ENCODE measurements around the gene DPY19L1. TPM values are rescaled to one million over a fixed set of nuclear protein-coding genes. Genes with fewer than 3 reads are reported as not detected.
"Not testable (repeated sequence)": the region's sequence is repeated elsewhere in the genome, so short reads cannot be mapped to it uniquely, and the experiment has no call there.

Gene DPY19L1
- total RNA-seq, 4 donors from 2014 or later, result 11.7 to 22.9 (median 17.2) TPM

DNA sequence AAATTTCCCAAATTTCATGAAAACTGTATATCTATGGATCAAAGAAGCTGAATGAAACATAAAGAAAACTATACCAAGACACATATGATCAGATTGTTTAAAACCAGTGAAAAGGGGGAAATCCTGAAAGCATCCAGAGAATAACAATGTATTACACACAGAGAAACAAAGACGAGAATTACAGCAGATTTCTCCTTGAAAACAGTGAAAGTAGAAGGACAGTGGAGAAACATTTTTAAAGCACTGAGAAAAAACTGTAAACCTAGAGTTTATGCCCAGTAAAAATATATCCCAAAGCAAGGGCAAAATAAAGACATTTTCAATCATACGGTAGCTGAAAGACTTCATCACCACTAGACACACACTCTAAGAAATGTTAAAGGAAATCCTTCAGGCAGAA, 121.0 kb downstream of the DPY19L1 start:
- no peak for ATAC-seq
- H3K4me1 ChIP-seq, result no peaks in the 10 kb centered on the region
- no peaks in the 10 kb centered on the region for H3K27me3 ChIP-seq
- no peak overlapping the region for H3K27ac ChIP-seq
- H3K9me3 ChIP-seq, result peaks cover 0 to 20% (median 0%) of the 10 kb centered on the region in 3 donors
- 96 to 100% methylated on average over 2 of the region's 2 CpGs for WGBS, 2 donors (ENCODE audit: low coverage in 1 of 2)
- H3K36me3 ChIP-seq, result no peaks in the 10 kb centered on the region
- no peak for TF ChIP-seq POLR2A (IDR thresholded peaks at IDR 0.05)
- TF ChIP-seq POLR2AphosphoS5 (IDR thresholded peaks at IDR 0.05), result no peak
- TF ChIP-seq EP300 (IDR thresholded peaks at IDR 0.05), result no peak
- TF ChIP-seq, protein P1, sequence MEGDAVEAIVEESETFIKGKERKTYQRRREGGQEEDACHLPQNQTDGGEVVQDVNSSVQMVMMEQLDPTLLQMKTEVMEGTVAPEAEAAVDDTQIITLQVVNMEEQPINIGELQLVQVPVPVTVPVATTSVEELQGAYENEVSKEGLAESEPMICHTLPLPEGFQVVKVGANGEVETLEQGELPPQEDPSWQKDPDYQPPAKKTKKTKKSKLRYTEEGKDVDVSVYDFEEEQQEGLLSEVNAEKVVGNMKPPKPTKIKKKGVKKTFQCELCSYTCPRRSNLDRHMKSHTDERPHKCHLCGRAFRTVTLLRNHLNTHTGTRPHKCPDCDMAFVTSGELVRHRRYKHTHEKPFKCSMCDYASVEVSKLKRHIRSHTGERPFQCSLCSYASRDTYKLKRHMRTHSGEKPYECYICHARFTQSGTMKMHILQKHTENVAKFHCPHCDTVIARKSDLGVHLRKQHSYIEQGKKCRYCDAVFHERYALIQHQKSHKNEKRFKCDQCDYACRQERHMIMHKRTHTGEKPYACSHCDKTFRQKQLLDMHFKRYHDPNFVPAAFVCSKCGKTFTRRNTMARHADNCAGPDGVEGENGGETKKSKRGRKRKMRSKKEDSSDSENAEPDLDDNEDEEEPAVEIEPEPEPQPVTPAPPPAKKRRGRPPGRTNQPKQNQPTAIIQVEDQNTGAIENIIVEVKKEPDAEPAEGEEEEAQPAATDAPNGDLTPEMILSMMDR (IDR thresholded peaks at IDR 0.05), result no peak
- H3K4me3 ChIP-seq, result no peak overlapping the region

DNA sequence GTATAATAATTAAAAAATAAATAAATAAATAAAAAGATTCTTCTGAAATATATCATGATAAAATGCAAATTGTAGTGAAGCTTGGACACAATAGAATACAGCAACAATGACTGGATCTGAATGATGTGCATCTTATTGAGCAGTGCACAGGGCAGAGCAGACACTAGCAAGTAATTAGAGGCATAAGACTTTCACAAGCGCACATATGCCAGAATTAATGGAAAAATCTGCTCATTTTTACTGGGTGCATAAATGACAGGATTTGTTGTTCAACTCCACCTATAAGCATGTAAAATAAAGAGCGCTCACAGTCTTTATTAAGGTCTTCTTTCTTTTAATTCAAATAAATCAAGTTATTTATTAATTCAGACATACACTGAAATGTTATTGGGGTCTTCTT, 125.0 kb downstream of the DPY19L1 start:
- Histone ChIP-seq H3K36me3 (no peaks in the 10 kb centered on the region), H3K4me3 (no peak overlapping the region), H3K4me1 (no peaks in the 10 kb centered on the region), H3K27me3 (no peaks in the 10 kb centered on the region), H3K9me3 (peaks cover 0 to 20% (median 0%) of the 10 kb centered on the region in 3 donors), H3K27ac (no peak overlapping the region)
- ATAC-seq, result no peak
- WGBS, 2 donors (ENCODE audit: low coverage in 1 of 2), result 93 to 94% methylated on average over 2 of the region's 2 CpGs
- TF ChIP-seq POLR2AphosphoS5 (IDR thresholded peaks at IDR 0.05) (no peak), POLR2A (IDR thresholded peaks at IDR 0.05) (no peak), EP300 (IDR thresholded peaks at IDR 0.05) (no peak)
- TF ChIP-seq, protein P1 (IDR thresholded peaks at IDR 0.05), result no peak

DNA sequence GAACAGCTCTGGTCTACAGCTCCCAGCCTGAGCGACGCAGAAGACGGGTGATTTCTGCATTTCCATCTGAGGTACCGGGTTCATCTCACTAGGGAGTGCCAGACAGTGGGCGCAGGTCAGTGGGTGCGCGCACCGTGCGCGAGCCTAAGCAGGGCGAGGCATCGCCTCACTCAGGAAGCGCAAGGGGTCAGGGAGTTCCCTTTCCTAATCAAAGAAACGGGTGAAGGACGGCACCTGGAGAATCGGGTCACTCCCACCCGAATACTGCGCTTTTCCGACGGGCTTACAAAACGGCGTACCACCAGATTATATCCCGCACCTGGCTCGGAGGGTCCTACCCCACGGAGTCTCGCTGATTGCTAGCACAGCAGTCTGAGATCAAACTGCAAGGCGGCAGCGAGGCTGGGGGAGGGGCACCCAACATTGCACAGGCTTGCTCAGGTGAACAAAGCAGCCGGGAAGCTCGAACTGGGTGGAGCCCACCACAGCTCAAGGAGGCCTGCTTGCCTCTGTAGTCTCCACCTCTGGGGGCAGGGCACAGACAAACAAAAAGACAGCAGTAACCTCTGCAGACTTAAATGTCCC, 130.9 kb downstream of the DPY19L1 start:
- H3K4me1 ChIP-seq, H3K27ac ChIP-seq, H3K27me3 ChIP-seq, H3K4me3 ChIP-seq, ATAC-seq, H3K36me3 ChIP-seq, H3K9me3 ChIP-seq: not testable (repeated sequence)
- WGBS, 2 donors (ENCODE audit: low coverage in 1 of 2), result 33 to 55% methylated on average over 3 to 19 of the region's 30 CpGs

DNA sequence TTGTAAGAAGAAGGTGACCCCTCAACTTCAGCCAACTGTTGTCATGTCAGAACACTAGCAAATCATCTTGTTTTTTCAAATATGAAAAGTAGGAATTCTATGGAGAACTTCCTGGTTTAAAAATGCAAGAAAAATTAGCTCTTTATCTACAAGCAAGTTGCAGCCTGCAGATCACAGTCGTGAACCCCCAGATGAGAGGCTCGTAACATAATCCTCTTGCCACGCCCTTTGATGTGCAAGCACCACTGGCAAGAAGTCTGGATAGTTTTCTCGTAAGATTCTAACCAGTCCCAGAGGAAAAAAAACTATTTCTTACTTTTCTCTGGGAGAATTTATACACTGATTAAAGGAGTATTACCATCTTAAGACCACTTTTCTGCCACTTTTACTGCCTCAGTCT, 132.3 kb downstream of the DPY19L1 start:
- no peaks in the 10 kb centered on the region for H3K4me1 ChIP-seq
- H3K27ac ChIP-seq, result no peak overlapping the region
- peaks cover 8% of the 10 kb centered on the region for H3K27me3 ChIP-seq
- WGBS, 2 donors (ENCODE audit: low coverage in 1 of 2), result 44% methylated on average over 4 of the region's 4 CpGs; no CpG with 5 or more reads in 1 of the 2 donors
- no peak overlapping the region for H3K4me3 ChIP-seq
- no peak for TF ChIP-seq POLR2A (IDR thresholded peaks at IDR 0.05)
- TF ChIP-seq, protein P1 (IDR thresholded peaks at IDR 0.05), result no peak
- TF ChIP-seq EP300 (IDR thresholded peaks at IDR 0.05), result no peak
- no peak for TF ChIP-seq POLR2AphosphoS5 (IDR thresholded peaks at IDR 0.05)
- ATAC-seq, result no peak
- no peaks in the 10 kb centered on the region for H3K9me3 ChIP-seq
- no peaks in the 10 kb centered on the region for H3K36me3 ChIP-seq

DNA sequence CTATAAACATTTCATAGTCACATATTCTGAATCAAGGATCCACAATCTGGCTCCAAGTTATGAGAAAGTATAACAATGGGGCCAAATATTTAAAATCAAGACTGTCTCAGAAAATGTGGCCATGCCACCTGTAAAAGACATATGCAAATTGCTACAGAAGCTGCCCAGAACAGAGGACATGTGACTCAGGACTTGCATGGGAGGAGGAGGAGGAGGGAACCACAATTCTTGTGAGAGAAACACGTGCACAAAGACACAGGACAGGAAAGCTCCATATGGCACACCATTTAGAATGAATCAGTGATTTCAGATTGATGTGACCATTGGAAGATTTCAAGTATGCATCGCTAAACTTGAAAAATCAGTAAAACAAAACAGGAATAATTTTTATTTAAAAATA, 133.4 kb downstream of the DPY19L1 start:
- not testable (repeated sequence) for ATAC-seq

DNA sequence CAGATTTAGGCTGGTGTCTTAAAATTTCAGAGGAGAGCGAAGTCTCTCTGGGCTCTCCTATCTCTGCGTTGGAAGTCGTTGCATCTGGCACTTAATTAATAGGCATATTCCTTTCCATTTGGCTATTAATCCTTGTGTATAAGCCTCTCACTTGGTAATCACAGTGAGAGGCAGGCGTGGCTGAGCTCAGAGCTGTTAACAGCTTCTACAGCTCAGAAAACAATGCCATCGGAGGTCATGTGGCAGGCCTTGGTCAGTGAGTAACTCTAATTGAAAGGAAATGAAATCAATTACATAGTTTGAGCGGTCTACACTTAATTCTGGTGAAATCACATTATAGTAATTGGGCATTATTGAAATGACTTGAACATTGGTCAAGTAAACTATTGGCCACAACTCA, 135.1 kb downstream of the DPY19L1 start:
- no peaks in the 10 kb centered on the region for H3K9me3 ChIP-seq
- no peak overlapping the region for H3K27ac ChIP-seq
- H3K27me3 ChIP-seq, result peaks cover 8% of the 10 kb centered on the region
- WGBS, 2 donors (ENCODE audit: low coverage in 1 of 2), result 79 to 91% methylated on average over 5 to 6 of the region's 6 CpGs
- ATAC-seq, result no peak
- no peak overlapping the region for H3K4me3 ChIP-seq
- no peaks in the 10 kb centered on the region for H3K4me1 ChIP-seq
- TF ChIP-seq, protein P1 (IDR thresholded peaks at IDR 0.05), result no peak
- TF ChIP-seq EP300 (IDR thresholded peaks at IDR 0.05), result no peak
- no peak for TF ChIP-seq POLR2AphosphoS5 (IDR thresholded peaks at IDR 0.05)
- no peak for TF ChIP-seq POLR2A (IDR thresholded peaks at IDR 0.05)
- H3K36me3 ChIP-seq, result no peaks in the 10 kb centered on the region

More for the DNA sequence above, 133.4 kb downstream of the DPY19L1 start:
- not testable (repeated sequence) for H3K36me3 ChIP-seq, H3K27me3 ChIP-seq, H3K9me3 ChIP-seq, H3K4me3 ChIP-seq, H3K4me1 ChIP-seq, H3K27ac ChIP-seq
- WGBS, 2 donors (ENCODE audit: low coverage in 1 of 2), result 60 to 79% methylated on average over 2 of the region's 2 CpGs
